Activated gamma-delta T cell (primary cell): ENCODE results near the gene IL22RA1.

Source experiments
- DNase-seq: peaks from one replicate; lab custom pipeline; 2025; lab: John Stamatoyannopoulos, UW

The IL22RA1 gene

GRCh38 chr1:24071941-24072340, 71.0 kb downstream of the IL22RA1 start:
- no peak for DNase-seq

DNA sequence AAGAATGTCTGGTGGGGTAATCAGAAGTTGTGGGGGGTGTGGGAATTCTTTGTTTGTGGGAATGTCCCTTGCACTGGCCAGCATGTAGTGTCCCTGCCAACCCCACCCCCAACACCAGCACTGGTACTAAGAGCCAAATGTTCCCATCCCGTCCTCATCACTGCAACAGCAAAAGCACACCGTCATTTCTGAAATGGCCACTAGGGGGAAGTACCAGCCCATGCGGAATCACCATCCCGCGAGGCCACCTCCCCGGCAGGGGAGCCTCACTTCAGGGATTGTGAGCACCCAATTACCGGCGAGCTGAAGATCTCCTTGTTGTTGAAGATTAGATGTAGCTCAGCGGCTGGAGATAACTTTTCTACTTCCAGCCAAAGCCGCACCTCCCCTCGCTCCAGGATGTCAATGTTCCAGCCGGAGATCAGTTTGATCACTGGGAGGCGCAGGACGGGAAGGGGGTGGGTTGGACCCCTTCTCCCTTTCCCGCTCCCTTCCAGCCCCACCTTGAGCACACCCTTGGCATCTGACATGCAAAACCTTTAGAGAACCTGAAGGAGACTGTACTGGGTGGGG, 72.0 kb downstream of the IL22RA1 start:
- no peak for DNase-seq

DNA sequence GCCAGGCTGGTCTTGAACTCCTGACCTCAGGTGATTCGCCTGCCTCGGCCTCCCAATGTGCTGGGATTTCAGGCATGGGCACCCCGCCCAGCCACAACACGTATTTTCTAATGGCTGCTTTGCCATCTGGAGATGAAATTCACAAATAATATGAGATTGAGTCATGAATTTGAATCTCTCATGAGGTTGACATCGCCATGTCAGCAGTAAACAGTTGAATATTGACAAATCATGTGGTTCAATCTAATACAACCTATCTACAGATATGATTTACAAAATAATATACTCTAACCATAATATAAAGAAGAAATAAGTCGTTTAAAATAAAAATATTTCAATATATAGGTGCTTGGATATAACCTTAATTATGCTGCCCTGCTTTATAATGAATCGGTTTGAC, 73.1 kb downstream of the IL22RA1 start:
- no peak for DNase-seq
